Erythroblast (primary cell): ENCODE results near the gene PIP4K2C.

ENCODE experiments used
- GATA1 ChIP-seq: IDR thresholded peaks from 2 replicates; pipeline ENCODE4 v1.6.1; 2011; ENCODE audit warnings: low read depth, mild to moderate bottlenecking, control low read depth, low read length, moderate library complexity
- POLR2A ChIP-seq: IDR thresholded peaks from 2 replicates; pipeline ENCODE4 v1.6.1; 2011; ENCODE audit warnings: mild to moderate bottlenecking, low read length

DNA sequence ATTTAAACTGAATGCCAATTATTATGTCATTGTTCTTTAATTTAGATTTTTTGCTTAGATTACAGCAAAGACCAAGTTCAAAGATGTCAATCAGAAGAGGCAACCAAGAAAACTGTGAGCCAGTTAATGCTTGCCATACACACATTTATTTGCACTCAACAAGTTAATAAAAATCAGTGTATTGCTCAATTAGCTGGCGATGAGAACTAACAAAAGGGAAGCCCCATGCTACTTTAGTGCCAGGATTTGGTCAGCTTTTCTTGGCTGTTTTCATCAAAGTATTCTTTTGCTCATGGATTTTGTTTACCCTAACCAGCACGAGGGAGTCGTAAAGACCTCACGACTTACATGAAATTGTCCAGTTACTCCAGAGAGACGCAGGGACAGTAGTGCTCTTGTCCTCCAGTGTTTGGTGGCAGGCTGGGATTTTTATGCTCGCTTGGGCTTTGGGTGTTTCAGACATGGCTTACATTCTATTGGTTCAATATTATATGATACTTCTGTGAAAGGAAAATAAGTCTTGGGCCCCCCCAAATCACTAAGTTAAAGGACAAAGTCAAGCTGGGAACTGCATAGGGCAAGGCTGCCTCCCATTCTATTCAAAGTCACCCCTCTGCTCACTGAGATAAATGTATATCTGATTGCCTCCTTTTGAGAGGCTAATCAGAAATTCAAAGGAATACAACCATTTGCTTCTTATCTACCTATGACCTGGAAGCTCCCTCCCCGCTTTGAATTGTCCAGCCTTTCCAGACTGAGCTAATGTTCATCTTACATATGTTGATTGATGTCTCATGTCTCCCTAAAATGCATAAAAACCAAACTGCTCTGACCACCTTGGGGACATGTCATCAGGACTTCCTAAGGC lies 49.4 kb downstream of the PIP4K2C start:
- TF ChIP-seq POLR2A (no peak), GATA1 (no peak)
